GM12873 (cell line): ENCODE data around the gene RPS5.

Source experiments
- CTCF ChIP-seq: IDR thresholded peaks from 2 replicates; pipeline ENCODE4 v1.5.1; 2012; ENCODE audit warnings: low read depth, mild to moderate bottlenecking, moderate library complexity, low read length, control low read depth; ENCODE audit not compliant: insufficient read depth; ENCODE audit errors: missing control alignments

RPS5 gene

GRCh38 chr19:58374200-58374599 is 12.9 kb upstream of the RPS5 start:
- no peak for TF ChIP-seq CTCF

GRCh38 chr19:58379246-58379645 is 7.8 kb upstream of the RPS5 start:
- no peak for TF ChIP-seq CTCF

GRCh38 chr19:58380037-58380661 is 6.9 kb upstream of the RPS5 start:
- no peak for TF ChIP-seq CTCF

- no peak for TF ChIP-seq CTCF
Measured at GRCh38 chr19:58380662-58381459, 6.2 kb upstream of the RPS5 start, which contains the start of gene ZNF837. Gene ZNF837 (minus strand): TSS chr19:58381030. CDS start chr19:58369332, 11,698 bp downstream.

- no peak for TF ChIP-seq CTCF
Measured at GRCh38 chr19:58381460-58382212, 5.4 kb upstream of the RPS5 start.

GRCh38 chr19:58382997-58383603 is 4.0 kb upstream of the RPS5 start:
- TF ChIP-seq CTCF = no peak
